Fibroblast of lung (primary cell): ENCODE results near the gene VGF.

Source experiments
- EZH2 ChIP-seq: IDR thresholded peaks from 2 replicates; pipeline ENCODE4 v1.5.1; 2012; ENCODE audit warnings: low read length, control low read depth, mild to moderate bottlenecking; ENCODE audit errors: missing control alignments
- TF ChIP-seq, protein P1 (sequence below), 2 donors: IDR thresholded peaks in 1 of 2; conservative IDR thresholded peaks in 1 of 2; 1 replicate in 1 of 2; 2 replicates in 1 of 2; pipeline ENCODE4 v1.5.1; 2011 to 2012; ENCODE audit warnings: low read length in 2 of 2, control low read depth in 1 of 2, inconsistent platforms in 1 of 2, low read depth in 1 of 2, mild to moderate bottlenecking in 1 of 2

DNA sequence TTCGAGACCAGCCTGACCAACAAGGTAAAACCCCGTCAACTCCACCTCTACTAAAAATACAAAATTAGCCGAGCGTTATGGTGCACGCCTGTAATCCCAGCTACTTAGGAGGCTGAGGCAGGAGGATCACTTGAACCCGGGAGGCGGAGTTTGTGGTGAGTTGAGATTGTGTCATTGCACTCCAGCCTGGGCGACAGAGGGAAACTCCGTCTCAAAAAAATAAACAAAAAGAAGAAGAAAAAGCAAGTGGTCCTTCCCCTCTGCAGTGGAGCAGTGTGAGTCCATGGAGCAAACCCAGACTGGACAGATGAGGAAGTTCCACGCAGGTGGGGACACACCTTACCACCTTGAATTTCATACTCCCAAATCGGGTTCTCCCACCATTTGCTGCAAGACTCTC lies 51.5 kb downstream of the VGF start:
- TF ChIP-seq, protein P1, sequence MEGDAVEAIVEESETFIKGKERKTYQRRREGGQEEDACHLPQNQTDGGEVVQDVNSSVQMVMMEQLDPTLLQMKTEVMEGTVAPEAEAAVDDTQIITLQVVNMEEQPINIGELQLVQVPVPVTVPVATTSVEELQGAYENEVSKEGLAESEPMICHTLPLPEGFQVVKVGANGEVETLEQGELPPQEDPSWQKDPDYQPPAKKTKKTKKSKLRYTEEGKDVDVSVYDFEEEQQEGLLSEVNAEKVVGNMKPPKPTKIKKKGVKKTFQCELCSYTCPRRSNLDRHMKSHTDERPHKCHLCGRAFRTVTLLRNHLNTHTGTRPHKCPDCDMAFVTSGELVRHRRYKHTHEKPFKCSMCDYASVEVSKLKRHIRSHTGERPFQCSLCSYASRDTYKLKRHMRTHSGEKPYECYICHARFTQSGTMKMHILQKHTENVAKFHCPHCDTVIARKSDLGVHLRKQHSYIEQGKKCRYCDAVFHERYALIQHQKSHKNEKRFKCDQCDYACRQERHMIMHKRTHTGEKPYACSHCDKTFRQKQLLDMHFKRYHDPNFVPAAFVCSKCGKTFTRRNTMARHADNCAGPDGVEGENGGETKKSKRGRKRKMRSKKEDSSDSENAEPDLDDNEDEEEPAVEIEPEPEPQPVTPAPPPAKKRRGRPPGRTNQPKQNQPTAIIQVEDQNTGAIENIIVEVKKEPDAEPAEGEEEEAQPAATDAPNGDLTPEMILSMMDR (conservative IDR thresholded peaks at IDR 0.05 in 1 of 2, IDR thresholded peaks at IDR 0.05 in 1 of 2; ENCODE audit: low read depth in 1 of 2, low read length in 2 of 2): no peak
- no peak for TF ChIP-seq EZH2
